AG09319 (cell line): ENCODE data around the gene MEAK7.

Source experiments
- DNase-seq: peaks from one replicate; pipeline ENCODE4 v3.0.0-alpha.2; 2010; ENCODE audit warnings: low read depth; ENCODE audit errors: extremely low read depth
- TF ChIP-seq, protein P1 (sequence below): IDR thresholded peaks from 2 replicates; pipeline ENCODE4 v1.5.1; 2011; ENCODE audit warnings: low read depth, mild to moderate bottlenecking, inconsistent platforms, low read length, moderate library complexity

MEAK7 gene

DNA sequence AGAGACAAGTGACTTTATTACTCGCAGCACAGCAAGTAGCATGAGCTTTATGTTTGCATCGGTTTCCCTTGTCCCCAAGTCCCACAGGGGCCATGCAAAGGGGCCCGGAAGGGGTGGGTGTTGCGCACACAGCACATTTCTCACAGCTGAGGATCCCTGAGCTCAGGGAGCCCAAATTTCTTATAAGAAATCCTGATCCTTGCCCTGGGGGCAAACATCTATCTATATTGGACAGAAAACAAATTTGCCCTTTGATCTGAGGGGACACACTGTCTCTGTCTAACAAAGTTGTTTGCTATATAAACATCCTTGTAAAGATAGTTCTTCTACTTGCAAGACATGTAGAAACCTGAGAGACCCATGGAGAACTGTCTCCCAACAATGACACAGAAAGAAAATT, 35.7 kb upstream of the MEAK7 start:
- TF ChIP-seq, protein P1, sequence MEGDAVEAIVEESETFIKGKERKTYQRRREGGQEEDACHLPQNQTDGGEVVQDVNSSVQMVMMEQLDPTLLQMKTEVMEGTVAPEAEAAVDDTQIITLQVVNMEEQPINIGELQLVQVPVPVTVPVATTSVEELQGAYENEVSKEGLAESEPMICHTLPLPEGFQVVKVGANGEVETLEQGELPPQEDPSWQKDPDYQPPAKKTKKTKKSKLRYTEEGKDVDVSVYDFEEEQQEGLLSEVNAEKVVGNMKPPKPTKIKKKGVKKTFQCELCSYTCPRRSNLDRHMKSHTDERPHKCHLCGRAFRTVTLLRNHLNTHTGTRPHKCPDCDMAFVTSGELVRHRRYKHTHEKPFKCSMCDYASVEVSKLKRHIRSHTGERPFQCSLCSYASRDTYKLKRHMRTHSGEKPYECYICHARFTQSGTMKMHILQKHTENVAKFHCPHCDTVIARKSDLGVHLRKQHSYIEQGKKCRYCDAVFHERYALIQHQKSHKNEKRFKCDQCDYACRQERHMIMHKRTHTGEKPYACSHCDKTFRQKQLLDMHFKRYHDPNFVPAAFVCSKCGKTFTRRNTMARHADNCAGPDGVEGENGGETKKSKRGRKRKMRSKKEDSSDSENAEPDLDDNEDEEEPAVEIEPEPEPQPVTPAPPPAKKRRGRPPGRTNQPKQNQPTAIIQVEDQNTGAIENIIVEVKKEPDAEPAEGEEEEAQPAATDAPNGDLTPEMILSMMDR: no peak
- no peak for DNase-seq

DNA sequence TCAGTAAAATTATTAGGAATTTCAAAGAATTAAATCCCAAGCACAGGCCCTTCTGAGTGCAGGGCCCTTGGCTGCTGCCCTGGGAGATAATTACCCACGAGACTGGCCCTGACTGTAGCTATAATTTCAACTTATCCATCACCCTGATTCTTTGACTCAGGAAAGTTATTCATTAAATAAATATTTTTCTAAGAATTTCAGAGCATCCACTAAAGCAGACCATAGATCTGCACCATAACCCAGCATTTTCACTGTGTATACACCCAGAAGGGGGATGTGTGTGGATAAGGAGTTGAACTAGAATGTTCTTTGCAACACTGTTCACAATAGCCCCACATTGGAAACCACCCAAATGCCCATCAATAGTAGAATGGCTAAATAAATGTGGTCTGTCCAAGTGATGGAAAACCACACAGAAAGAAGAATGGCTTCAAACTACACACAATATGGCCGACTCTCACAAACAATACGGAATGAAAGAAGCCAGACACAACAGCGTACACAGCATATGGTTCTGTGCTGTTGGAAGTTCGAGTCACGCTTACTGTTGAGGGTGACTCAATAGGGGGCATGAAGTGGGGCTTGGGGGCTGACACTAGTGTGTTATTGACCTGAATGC, 33.9 kb upstream of the MEAK7 start:
- TF ChIP-seq, protein P1: no peak
- no peak for DNase-seq

DNA sequence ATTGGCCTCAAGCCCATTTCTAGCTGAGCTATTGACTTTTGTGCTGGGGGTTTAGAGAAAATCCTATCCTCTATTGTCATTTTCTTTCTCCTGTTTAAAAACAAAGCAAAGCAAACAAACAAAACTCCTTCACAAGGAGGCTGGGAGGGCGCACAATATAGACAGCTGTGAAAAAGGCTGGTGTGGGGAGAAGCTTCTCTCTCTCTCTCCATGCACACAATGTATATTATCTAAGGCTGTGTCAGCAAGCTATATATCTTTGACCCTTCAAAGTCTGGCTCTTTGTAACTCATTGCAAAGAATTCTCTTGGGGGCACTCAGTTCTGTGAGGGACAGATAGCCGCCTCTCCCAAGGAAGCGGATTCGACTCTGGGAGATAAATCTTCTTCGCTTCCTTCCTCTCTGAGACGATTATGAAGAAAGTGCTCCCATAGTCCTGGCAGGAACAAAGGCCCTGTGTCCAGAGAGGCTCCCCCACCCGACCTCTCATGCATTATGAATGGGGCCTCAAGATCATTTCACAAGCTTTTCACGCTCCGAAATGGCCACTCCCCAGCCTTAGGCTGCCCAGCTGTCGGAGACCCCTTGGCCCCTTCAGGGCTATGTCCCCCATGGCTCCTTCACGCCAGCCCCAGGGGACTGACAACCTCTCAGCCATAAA, 33.2 kb upstream of the MEAK7 start:
- no peak for DNase-seq
- TF ChIP-seq, protein P1: no peak

DNA sequence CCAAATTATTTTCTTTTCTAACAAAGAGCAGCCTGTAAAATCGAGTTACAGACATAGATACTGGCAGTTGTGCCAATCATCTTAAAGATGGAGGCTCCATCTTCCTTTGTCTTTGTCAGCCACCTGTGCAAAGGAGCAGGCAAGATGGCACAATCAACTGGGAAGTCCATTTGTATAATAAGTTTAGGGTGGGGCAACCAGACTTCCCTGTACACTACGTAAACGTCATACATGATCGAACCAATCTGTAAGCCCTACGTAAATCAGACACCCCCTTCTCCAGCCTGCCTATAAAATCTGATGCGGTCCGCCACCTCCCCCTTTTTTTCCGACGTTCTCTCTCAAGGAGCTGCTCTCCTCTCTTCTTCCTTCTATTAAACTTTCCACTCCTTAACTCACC, 31.4 kb upstream of the MEAK7 start:
- DNase-seq: no peak
- TF ChIP-seq, protein P1: no peak

DNA sequence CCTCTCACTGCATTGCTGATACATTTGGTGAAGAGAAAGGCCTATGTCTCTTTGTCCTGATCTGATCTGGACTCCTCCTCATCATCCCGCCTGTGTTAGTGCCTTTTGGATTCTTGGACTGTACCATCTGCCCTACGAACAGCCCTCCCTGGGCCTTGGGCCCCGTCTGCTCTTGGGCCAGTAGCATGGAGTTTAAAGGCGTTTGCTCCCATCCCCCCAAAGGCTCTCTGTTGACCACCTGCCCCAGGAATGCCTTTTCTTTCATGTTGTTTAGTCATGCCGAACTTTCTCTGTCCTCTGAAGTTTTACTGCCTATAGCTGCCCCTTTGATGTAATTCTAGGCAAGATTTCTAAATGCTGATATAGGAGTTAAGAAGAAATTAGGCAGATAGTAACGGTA, 30.9 kb upstream of the MEAK7 start:
- no peak for DNase-seq
- TF ChIP-seq, protein P1: no peak

DNA sequence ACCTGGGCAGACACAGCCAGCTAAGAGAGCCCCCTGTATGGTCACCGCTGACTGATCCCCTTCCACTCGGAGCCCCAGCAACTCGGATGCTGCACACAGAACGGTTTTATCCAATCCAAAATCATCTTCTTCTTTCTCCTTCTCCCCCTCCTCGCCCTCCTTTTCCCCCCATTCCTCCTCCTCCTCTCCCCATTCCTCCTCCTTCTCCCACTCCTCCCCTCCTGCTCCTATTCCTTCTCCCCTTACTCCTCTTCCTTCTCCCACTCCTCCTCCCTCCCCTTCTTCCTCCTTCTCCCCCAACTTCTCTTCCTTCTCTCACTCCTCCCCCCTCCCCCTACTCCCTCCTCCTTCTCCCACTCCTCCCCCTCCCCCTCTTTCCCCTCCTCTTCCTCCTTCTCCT, 30.4 kb upstream of the MEAK7 start:
- TF ChIP-seq, protein P1: no peak
- no peak for DNase-seq

DNA sequence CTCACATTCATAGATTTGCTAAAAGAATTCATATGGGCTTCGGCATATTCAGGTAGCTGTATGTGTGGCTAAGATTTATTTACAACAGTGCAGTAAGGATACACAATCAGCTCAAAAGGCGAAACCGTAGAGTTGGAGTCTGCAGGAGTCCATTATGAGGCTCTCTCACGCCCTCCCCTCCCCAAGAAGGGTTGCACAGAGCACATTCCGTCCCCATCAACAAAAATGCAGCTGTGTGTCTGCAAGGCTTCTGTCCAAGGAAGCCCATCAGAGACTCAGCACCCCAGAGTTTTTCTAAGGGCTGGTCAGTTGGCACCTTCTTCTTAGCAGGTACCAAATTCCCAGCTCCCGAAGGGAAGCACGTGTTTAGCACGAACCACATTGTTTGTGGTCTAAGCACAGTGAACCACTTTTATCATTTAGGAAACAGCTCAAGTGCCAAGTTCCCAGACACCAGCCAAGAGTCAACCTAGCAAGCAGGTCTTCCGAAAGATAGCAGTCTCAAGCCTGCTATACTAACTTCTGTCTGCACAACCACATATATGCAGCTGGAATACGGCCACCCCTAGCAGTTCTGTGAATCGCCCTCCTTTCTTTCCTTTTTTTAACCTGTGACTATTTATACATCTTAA, 28.5 kb upstream of the MEAK7 start:
- TF ChIP-seq, protein P1: no peak
- no peak for DNase-seq
